Activated naive CD4-positive, alpha-beta T cell treated with anti-CD3 and anti-CD28 coated beads, Interleukin-2, amount 50 U/mL, for 16 hours (primary cell): ENCODE data around the gene SEPTIN1.

Experiments
- DNase-seq: peaks from one replicate; pipeline ENCODE4 v3.0.0-alpha.2; 2020

The SEPTIN1 gene

DNA sequence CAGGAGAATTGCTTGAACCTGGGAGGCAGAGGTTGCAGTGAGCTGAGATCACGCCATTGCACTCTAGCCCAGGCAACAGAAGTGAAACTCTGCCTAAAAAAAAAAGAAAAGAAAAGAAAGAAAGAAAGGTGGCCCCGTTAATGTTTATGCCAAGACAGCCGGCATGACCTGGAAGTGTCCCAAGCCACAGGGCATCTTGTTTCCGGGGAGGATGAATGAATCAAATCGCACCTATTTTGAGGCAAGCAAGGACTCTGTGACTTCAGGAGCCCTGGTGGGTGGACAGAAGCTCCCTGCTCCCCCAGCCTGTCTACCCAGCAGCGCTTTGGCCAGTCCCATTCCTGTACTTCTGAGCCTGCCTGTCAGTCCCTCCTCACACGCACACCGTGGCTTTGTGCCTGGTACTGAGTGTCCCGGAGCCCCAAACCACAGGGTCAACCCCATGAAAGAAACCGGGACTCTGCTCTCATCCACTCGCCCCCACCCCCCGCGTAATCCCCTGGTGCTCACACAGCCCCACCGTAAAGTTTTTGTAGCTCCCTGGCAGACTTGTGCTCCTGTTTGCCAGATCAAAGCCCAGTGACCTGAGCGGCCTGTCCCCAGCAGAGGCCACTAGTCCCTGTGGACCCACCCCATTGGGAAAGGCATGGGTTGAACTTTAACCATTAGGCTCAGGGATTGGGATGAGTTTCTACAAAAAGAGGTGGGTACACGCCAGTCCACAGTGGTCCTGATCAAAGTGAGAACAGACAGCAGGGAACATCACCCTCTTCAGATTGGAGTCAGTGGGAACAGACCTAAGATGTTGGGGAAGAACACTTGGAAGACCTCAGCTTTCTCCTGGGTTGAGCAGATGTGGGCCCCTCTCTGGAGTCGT lies 46.5 kb downstream of the SEPTIN1 start:
- DNase-seq: no peak

DNA sequence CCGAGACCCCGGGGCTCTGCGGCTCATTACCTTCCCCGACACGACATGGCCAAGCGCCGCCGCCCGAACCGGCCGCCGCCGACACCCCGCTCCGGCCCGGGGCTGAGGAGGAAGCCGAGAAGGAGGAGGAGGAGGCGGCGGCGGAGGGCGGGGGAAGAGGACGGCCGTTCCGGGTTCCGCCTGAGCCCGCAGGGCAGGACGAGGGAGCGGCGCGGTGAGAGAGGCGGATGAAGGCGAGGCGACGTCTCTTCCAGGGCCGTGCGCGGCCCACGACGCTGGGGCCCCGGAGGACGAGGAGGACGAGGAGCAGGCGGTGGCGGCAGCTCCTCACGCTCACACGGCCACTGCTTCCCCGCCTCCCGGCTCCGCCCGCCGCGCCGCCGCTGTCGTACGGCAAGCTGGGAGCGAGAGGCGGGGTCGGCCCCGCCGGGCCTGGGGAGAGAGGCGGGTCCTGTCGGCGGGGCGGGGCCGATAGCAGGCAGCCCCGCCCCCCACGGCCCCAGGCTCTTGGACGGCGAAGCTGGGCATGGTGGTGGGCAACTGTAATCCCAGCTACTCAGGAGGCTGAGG lies 47.2 kb downstream of the SEPTIN1 start:
- DNase-seq: peak; percentile 87

- DNase-seq: peak; percentile 86
Measured at GRCh38 chr16:30334473-30334989, 47.8 kb downstream of the SEPTIN1 start.
